Transverse colon (tissue), 4 donors: ENCODE data around the gene GAREM1.

Experiments
- CTCF ChIP-seq, 5 experiments: fragments of 200-600 bp in 3 of 5; fragments of 450-650 bp in 2 of 5; sonication (generic) in 3 of 5; IDR thresholded peaks; 1 replicate in 2 of 5; 2 replicates in 3 of 5; pipeline ENCODE4 v1.5.1; 2016 to 2017; ENCODE audit warnings: antibody characterized with exemption in 5 of 5, inconsistent platforms in 3 of 5, mild to moderate bottlenecking in 2 of 5, moderate library complexity in 1 of 5
- EP300 ChIP-seq: sonication (generic); formaldehyde crosslinking; IDR thresholded peaks from one replicate; pipeline ENCODE4 v1.6.1; 2017; ENCODE audit warnings: antibody characterized with exemption, low read depth
- POLR2A ChIP-seq: fragments of 450-650 bp; IDR thresholded peaks from one replicate; pipeline ENCODE4 v1.6.1; 2016; ENCODE audit warnings: antibody characterized with exemption, mild to moderate bottlenecking, moderate library complexity
- POLR2AphosphoS5 ChIP-seq, 3 donors: sonication (generic); formaldehyde crosslinking; IDR thresholded peaks; one replicate each; pipeline ENCODE4 v1.6.1; 2016; ENCODE audit warnings: antibody characterized with exemption in 3 of 3

- TF ChIP-seq POLR2A (no peak), CTCF (IDR thresholded peaks at IDR 0.05) (no peak), POLR2AphosphoS5 (IDR thresholded peaks at IDR 0.05) (no peak), EP300 (no peak)
These were observed 173.8 kb downstream of the GAREM1 start for GRCh38 chr18:32296851-32297250.
